Adrenal gland (tissue), 5 donors: ENCODE results near the gene FHAD1.

Experiments used
- POLR2A ChIP-seq, 2 donors: fragments of 450-650 bp; IDR thresholded peaks; one replicate each; pipeline ENCODE4 v1.6.1; 2017; ENCODE audit warnings: antibody characterized with exemption in 2 of 2, mild to moderate bottlenecking in 2 of 2, moderate library complexity in 1 of 2
- TF ChIP-seq, protein P1 (sequence below), 6 experiments: fragments of 450-650 bp in 4 of 6; fragments of 200-600 bp in 2 of 6; sonication (generic) in 1 of 6; IDR thresholded peaks; 1 replicate in 5 of 6; 2 replicates in 1 of 6; pipeline versions ENCODE4 v1.5.1 to v1.8.0; 2016 to 2021; ENCODE audit warnings: antibody characterized with exemption in 6 of 6, mild to moderate bottlenecking in 2 of 6, moderate library complexity in 1 of 6
- donor health status: DM: no; HTN: no; CAD: no.

DNA sequence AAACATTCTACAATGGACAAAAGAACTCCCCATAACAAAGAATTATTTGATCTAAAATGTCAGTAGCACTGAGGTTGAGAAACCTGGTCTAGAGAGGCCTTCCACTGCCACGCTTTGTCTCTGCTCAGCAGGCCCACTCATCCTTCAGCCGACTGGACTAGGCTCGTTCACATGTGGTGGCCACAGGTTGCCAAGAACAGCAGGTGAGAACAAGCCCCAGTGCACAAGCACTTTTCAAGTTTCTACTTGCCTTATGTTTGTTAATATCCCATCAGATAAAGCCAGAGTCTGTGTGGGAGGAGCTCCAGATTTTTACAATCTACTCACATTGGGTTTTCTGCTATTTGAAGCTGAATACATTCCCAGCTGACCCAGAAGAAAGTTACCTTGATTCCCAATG, 153.6 kb downstream of the FHAD1 start:
- TF ChIP-seq, protein P1, sequence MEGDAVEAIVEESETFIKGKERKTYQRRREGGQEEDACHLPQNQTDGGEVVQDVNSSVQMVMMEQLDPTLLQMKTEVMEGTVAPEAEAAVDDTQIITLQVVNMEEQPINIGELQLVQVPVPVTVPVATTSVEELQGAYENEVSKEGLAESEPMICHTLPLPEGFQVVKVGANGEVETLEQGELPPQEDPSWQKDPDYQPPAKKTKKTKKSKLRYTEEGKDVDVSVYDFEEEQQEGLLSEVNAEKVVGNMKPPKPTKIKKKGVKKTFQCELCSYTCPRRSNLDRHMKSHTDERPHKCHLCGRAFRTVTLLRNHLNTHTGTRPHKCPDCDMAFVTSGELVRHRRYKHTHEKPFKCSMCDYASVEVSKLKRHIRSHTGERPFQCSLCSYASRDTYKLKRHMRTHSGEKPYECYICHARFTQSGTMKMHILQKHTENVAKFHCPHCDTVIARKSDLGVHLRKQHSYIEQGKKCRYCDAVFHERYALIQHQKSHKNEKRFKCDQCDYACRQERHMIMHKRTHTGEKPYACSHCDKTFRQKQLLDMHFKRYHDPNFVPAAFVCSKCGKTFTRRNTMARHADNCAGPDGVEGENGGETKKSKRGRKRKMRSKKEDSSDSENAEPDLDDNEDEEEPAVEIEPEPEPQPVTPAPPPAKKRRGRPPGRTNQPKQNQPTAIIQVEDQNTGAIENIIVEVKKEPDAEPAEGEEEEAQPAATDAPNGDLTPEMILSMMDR (IDR thresholded peaks at IDR 0.05), result no peak
- no peak for TF ChIP-seq POLR2A (IDR thresholded peaks at IDR 0.05)
